RWPE2 (cell line): ENCODE data around the gene SRM.

ENCODE experiments used
- ATAC-seq: fragments of 200-7000 bp; cut with Tn5 transposase; 3 replicates; pipeline ENCODE4 v1.9.1; 2021; ENCODE audit warnings: low read depth
- DNase-seq: peaks from one replicate; pipeline ENCODE4 v3.0.0-alpha.2; 2020; ENCODE audit warnings: low spot score
- H3K27ac ChIP-seq: fragments of 450-650 bp; 2 replicates; pipeline ENCODE4 v1.5.1; 2017; ENCODE audit warnings: mild to moderate bottlenecking; ENCODE audit not compliant: poor library complexity, severe bottlenecking
- H3K27me3 ChIP-seq: fragments of 250-450 bp; sonication (Bioruptor Pico); 2 replicates; pipeline ENCODE4 v1.5.1; 2021; ENCODE audit warnings: mild to moderate bottlenecking, moderate library complexity; ENCODE audit not compliant: insufficient read depth, poor library complexity, severe bottlenecking
- H3K36me3 ChIP-seq: fragments of 250-450 bp; sonication (Bioruptor Pico); 2 replicates; pipeline ENCODE4 v1.5.1; 2020; ENCODE audit warnings: low read depth, mild to moderate bottlenecking, moderate library complexity
- H3K4me1 ChIP-seq: fragments of 250-450 bp; sonication (Bioruptor Pico); 2 replicates; pipeline ENCODE4 v1.5.1; 2021; ENCODE audit warnings: mild to moderate bottlenecking, moderate library complexity; ENCODE audit not compliant: insufficient read depth, poor library complexity, severe bottlenecking
- H3K4me3 ChIP-seq: fragments of 250-450 bp; sonication (Bioruptor Pico); 2 replicates; pipeline ENCODE4 v1.5.1; 2021; ENCODE audit warnings: mild to moderate bottlenecking, moderate library complexity; ENCODE audit not compliant: severe bottlenecking
- H3K9me3 ChIP-seq: fragments of 250-450 bp; sonication (Bioruptor Pico); 2 replicates; pipeline ENCODE4 v1.5.1; 2021; ENCODE audit warnings: mild to moderate bottlenecking, moderate library complexity; ENCODE audit not compliant: severe bottlenecking
- CTCF ChIP-seq: fragments of 450-650 bp; IDR thresholded peaks from one replicate; pipeline ENCODE4 v1.5.1; 2017; ENCODE audit warnings: mild to moderate bottlenecking, moderate library complexity; ENCODE audit not compliant: poor library complexity, severe bottlenecking

Gene SRM

GRCh38 chr1:11059968-11060830 is at the start of gene SRM:
SRM (minus strand) TSS chr1:11060018; CDS start chr1:11059943, 75 bp downstream.
- Histone ChIP-seq H3K27ac (peak within 1 kb of the TSS; percentile 57), H3K9me3 (no peaks in the 10 kb centered on the region), H3K4me1 (peaks cover 4% of the 10 kb centered on the region), H3K4me3 (peak within 1 kb of the TSS; percentile 96), H3K27me3 (no peaks in the 10 kb centered on the region), H3K36me3 (peaks cover 38% of the 10 kb centered on the region)
- ATAC-seq (peak; percentile 96), DNase-seq (no peak)
- TF ChIP-seq CTCF = peak; percentile 16

- Histone ChIP-seq H3K36me3 (peaks cover 57% of the 10 kb centered on the region), H3K9me3 (no peaks in the 10 kb centered on the region), H3K4me3 (no peak overlapping the region), H3K4me1 (no peaks in the 10 kb centered on the region), H3K27me3 (no peaks in the 10 kb centered on the region), H3K27ac (no peak overlapping the region)
- DNase-seq = no peak
- TF ChIP-seq CTCF = no peak
- ATAC-seq = no peak
Measured at GRCh38 chr1:11109047-11109760, 49.4 kb upstream of the SRM start.

GRCh38 chr1:11107599-11107998 is 47.8 kb upstream of the SRM start:
- ATAC-seq = no peak
- Histone ChIP-seq H3K27ac (no peak overlapping the region), H3K27me3 (no peaks in the 10 kb centered on the region), H3K9me3 (no peaks in the 10 kb centered on the region), H3K36me3 (peaks cover 43% of the 10 kb centered on the region), H3K4me3 (no peak overlapping the region), H3K4me1 (no peaks in the 10 kb centered on the region)
- DNase-seq = no peak
- TF ChIP-seq CTCF = no peak

- no peak for ATAC-seq
- H3K4me1 ChIP-seq = no peaks in the 10 kb centered on the region
- no peak overlapping the region for H3K27ac ChIP-seq
- H3K4me3 ChIP-seq = no peak overlapping the region
- no peak for DNase-seq
- H3K36me3 ChIP-seq = peaks cover 37% of the 10 kb centered on the region
- TF ChIP-seq CTCF = no peak
- H3K27me3 ChIP-seq = no peaks in the 10 kb centered on the region
- H3K9me3 ChIP-seq = no peaks in the 10 kb centered on the region
Measured at GRCh38 chr1:11105586-11105985, 45.8 kb upstream of the SRM start.
